ENCODE data around the gene ST6GAL1. TPM values are rescaled to one million over a fixed set of nuclear protein-coding genes. Genes with fewer than 3 reads are reported as not detected.

Gene ST6GAL1
- total RNA-seq, 1 experiment from 2014 or later: 25.6 TPM

DNA sequence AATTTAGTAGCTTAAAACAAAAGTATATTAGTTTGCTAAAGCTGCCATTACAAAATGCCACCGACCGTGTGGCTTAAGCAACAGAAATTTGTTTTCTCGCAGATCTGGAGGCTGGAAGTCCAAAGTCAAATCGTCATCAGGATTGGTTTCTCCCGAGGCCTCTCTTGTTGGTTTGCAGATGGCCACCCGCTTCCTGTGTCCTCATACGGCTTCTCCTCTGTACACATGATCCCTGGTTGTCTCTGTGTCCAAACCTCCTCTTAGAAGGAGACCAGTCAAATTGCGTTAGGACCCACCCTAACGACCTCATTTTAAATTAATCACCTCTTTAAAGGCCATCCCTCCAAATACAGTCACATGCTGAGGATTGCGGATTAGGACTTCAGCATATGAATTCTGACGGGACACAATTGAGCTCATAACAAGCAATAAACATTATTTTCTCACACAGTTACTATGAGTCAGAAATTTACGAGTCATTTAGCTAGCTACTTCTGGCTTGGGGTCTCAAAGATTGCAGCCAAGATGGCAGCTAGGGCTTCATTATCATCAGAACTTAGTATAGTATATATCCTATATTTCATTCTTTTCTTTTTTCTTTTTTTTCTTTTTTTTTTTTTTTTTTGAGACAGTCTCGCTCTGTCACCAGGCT lies 150.6 kb downstream of the ST6GAL1 start:
- intact Hi-C loops (cut with micrococcal nuclease; ENCODE audit: unreplicated experiment): no loop called here
- H4K20me1 ChIP-seq (ENCODE audit: insufficient read depth): no peaks in the 10 kb centered on the region
- no peak overlapping the region for H2AFZ ChIP-seq
- H3K9me3 ChIP-seq (ENCODE audit: insufficient read depth, low read depth): no peaks in the 10 kb centered on the region
- no peak overlapping the region for H3K4me3 ChIP-seq
- no peaks in the 10 kb centered on the region for H3K36me3 ChIP-seq (ENCODE audit: low read depth)
- no peaks in the 10 kb centered on the region for H3K9me2 ChIP-seq (ENCODE audit: insufficient read depth)
- H3K4me1 ChIP-seq (replicated peaks; ENCODE audit: insufficient read depth): no peaks in the 10 kb centered on the region
- ChIA-PET POLR2A (ENCODE audit: unreplicated experiment) (no interaction called here), CTCF (no interaction called here)
- no peak overlapping the region for H3K27ac ChIP-seq
- no peaks in the 10 kb centered on the region for H3K79me2 ChIP-seq (ENCODE audit: low read depth)
- no TSS peak for BruUV-seq (replicated peaks)
- no peak overlapping the region for H3K4me2 ChIP-seq
- DNase-seq: no peak
- no peak for TF ChIP-seq EZH2 (IDR thresholded peaks at IDR 0.05; ENCODE audit: low read depth)
- TF ChIP-seq, protein P1, sequence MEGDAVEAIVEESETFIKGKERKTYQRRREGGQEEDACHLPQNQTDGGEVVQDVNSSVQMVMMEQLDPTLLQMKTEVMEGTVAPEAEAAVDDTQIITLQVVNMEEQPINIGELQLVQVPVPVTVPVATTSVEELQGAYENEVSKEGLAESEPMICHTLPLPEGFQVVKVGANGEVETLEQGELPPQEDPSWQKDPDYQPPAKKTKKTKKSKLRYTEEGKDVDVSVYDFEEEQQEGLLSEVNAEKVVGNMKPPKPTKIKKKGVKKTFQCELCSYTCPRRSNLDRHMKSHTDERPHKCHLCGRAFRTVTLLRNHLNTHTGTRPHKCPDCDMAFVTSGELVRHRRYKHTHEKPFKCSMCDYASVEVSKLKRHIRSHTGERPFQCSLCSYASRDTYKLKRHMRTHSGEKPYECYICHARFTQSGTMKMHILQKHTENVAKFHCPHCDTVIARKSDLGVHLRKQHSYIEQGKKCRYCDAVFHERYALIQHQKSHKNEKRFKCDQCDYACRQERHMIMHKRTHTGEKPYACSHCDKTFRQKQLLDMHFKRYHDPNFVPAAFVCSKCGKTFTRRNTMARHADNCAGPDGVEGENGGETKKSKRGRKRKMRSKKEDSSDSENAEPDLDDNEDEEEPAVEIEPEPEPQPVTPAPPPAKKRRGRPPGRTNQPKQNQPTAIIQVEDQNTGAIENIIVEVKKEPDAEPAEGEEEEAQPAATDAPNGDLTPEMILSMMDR (conservative IDR thresholded peaks at IDR 0.05): no peak
- H3F3A ChIP-seq (ENCODE audit: insufficient read depth, low read depth): no peaks in the 10 kb centered on the region
- H3K27me3 ChIP-seq (ENCODE audit: insufficient read depth, low read depth): no peaks in the 10 kb centered on the region

DNA sequence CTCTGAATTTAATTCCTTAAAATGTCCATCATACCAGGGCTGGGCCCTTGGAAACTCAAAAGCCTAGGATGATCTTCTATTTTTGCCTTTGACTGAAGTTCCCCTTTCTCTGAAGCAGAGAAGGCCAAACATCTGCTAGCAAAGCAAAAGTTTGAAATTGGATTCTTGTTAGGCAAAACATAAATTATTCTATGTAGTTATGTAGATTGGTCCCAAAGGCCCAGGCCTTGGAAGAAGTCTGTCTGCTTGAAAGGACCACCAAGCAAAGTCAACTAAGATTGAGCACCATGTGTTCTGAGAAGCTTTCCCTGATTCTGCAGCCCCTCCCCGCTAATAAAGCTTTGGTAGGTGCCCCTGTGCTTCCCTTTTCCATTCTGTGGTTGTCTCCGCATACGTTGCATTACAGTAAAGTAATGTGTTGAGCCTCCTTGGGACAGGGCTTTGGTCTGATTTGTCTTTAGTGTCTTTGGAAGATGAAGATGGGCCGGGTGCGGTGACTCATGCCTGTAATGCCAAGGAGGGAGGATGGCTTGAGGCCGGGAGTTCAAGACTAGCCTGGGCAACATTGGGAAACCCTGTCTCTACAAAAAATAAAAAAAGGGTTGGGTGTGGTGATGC lies 152.5 kb downstream of the ST6GAL1 start:
- no peaks in the 10 kb centered on the region for H4K20me1 ChIP-seq (ENCODE audit: insufficient read depth)
- no peak overlapping the region for H2AFZ ChIP-seq
- no peak for DNase-seq
- H3K27ac ChIP-seq: no peak overlapping the region
- no peaks in the 10 kb centered on the region for H3K27me3 ChIP-seq (ENCODE audit: insufficient read depth, low read depth)
- H3K9me2 ChIP-seq (ENCODE audit: insufficient read depth): no peaks in the 10 kb centered on the region
- no peaks in the 10 kb centered on the region for H3K4me1 ChIP-seq (replicated peaks; ENCODE audit: insufficient read depth)
- TF ChIP-seq EZH2 (IDR thresholded peaks at IDR 0.05; ENCODE audit: low read depth): no peak
- TF ChIP-seq, protein P1 (conservative IDR thresholded peaks at IDR 0.05): no peak
- POLR2A ChIA-PET (ENCODE audit: unreplicated experiment): no interaction called here
- intact Hi-C loops (cut with micrococcal nuclease; ENCODE audit: unreplicated experiment): no loop called here
- H3K36me3 ChIP-seq (ENCODE audit: low read depth): no peaks in the 10 kb centered on the region
- H3K4me3 ChIP-seq: no peak overlapping the region
- no TSS peak for BruUV-seq (replicated peaks)
- H3K4me2 ChIP-seq: no peak overlapping the region
- CTCF ChIA-PET: no interaction called here
- no peaks in the 10 kb centered on the region for H3K79me2 ChIP-seq (ENCODE audit: low read depth)
- no peaks in the 10 kb centered on the region for H3F3A ChIP-seq (ENCODE audit: insufficient read depth, low read depth)
- H3K9me3 ChIP-seq (ENCODE audit: insufficient read depth, low read depth): peaks cover 7% of the 10 kb centered on the region; the same call in 1 of the 2 replicates

DNA sequence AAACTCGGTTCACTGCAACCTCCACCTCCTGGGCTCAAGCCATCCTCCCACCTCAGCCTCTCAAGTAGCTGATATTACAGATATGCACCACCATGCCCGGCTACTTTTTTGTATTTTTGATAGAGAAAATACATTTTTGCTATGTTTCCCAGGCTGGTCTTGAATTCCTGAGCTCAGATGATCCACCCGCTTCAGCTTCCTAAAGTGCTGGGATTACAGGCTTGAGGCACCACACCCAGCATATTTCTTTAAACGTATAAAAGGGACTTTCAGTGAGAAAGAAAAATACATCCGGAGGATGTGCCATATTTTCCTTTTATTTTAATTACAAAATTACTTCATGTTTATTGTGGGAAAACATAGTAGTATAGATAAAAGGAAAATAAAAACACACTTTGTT lies 153.8 kb downstream of the ST6GAL1 start:
- CTCF ChIA-PET: interaction anchor here (0.6 to 0.7 kb wide), 2 partner anchors 113 to 172 kb away, joined by 3 to 4 read pairs; partner anchors contain the start of gene RTP1
- no peaks in the 10 kb centered on the region for H4K20me1 ChIP-seq (ENCODE audit: insufficient read depth)
- H2AFZ ChIP-seq: no peak overlapping the region
- POLR2A ChIA-PET (ENCODE audit: unreplicated experiment): no interaction called here
- H3K9me3 ChIP-seq (ENCODE audit: insufficient read depth, low read depth): peaks cover 7% of the 10 kb centered on the region; the same call in 1 of the 2 replicates
- H3K4me3 ChIP-seq: no peak overlapping the region
- H3K4me1 ChIP-seq (replicated peaks; ENCODE audit: insufficient read depth): no peaks in the 10 kb centered on the region
- TF ChIP-seq, protein P1 (conservative IDR thresholded peaks at IDR 0.05): no peak
- no peak for TF ChIP-seq EZH2 (IDR thresholded peaks at IDR 0.05; ENCODE audit: low read depth)
- no peak overlapping the region for H3K27ac ChIP-seq
- no TSS peak for BruUV-seq (replicated peaks)
- H3K36me3 ChIP-seq (ENCODE audit: low read depth): no peaks in the 10 kb centered on the region
- H3K9me2 ChIP-seq (ENCODE audit: insufficient read depth): no peaks in the 10 kb centered on the region
- H3K27me3 ChIP-seq (ENCODE audit: insufficient read depth, low read depth): no peaks in the 10 kb centered on the region
- DNase-seq: no peak
- no peaks in the 10 kb centered on the region for H3K79me2 ChIP-seq (ENCODE audit: low read depth)
- H3F3A ChIP-seq (ENCODE audit: insufficient read depth, low read depth): no peaks in the 10 kb centered on the region
- H3K4me2 ChIP-seq: no peak overlapping the region
- intact Hi-C loops (cut with micrococcal nuclease; ENCODE audit: unreplicated experiment): no loop called here

All from PC-9 (cell line).